ENCODE results near the gene REX1BD. TPM values are rescaled to one million over a fixed set of nuclear protein-coding genes. Genes with fewer than 3 reads are reported as not detected.
"Not testable (repeated sequence)": the region's sequence is repeated elsewhere in the genome, so short reads cannot be mapped to it uniquely, and the experiment has no call there.

Gene REX1BD
- 58.9 TPM for total RNA-seq
- long read RNA-seq, transcript REX1BD-201 (5 exons, 839 nt): major isoform, 20 of 78 reads
- long read RNA-seq, transcript REX1BD-202 (5 exons, 702 nt): minor isoform, 15 of 78 reads
- long read RNA-seq, partial matches to known transcripts: 35 of 78 reads
- long read RNA-seq, other reads (novel, unspliced or antisense): 1 of 78 reads

- intact Hi-C loops (cut with DNase I): loop anchor here (5.0 kb wide), 1 partner anchor 121 kb away; no protein-coding TSS in a partner anchor
- DNase-seq (ENCODE audit: low spot score): peak; percentile 93
Observed at GRCh38 chr19:18588611-18589379, at the start of gene REX1BD. REX1BD (plus strand) TSS chr19:18588798; CDS start chr19:18588802, 4 bp downstream.

GRCh38 chr19:18539372-18539771 is 49.2 kb upstream of the REX1BD start:
- no peak for DNase-seq (ENCODE audit: low spot score)
- intact Hi-C loops (cut with DNase I): no loop called here

GRCh38 chr19:18540200-18540599 is 48.4 kb upstream of the REX1BD start:
- intact Hi-C loops (cut with DNase I); DNase-seq (ENCODE audit: low spot score): not testable (repeated sequence)

- intact Hi-C loops (cut with DNase I): no loop called here
- no peak for DNase-seq (ENCODE audit: low spot score)
Observed at GRCh38 chr19:18541258-18541991, 47.2 kb upstream of the REX1BD start.

- DNase-seq (ENCODE audit: low spot score): no peak
- intact Hi-C loops (cut with DNase I): no loop called here
Observed at GRCh38 chr19:18541992-18542940, 46.3 kb upstream of the REX1BD start.

- peak; percentile 97 for DNase-seq (ENCODE audit: low spot score)
- intact Hi-C loops (cut with DNase I): no loop called here
Observed at GRCh38 chr19:18542941-18543813, 45.4 kb upstream of the REX1BD start, which contains the start of gene FKBP8. FKBP8 (minus strand) TSS chr19:18543573; CDS start chr19:18541970, 1,603 bp downstream.

- peak; percentile 84 for DNase-seq (ENCODE audit: low spot score)
- intact Hi-C loops (cut with DNase I): no loop called here
Observed at GRCh38 chr19:18543814-18544475, 44.7 kb upstream of the REX1BD start.

GRCh38 chr19:18551631-18552030 is 37.0 kb upstream of the REX1BD start:
- no peak for DNase-seq (ENCODE audit: low spot score)
- intact Hi-C loops (cut with DNase I): no loop called here

GRCh38 chr19:18557411-18558201 is 31.0 kb upstream of the REX1BD start, which contains the start of gene KXD1:
KXD1 (plus strand) TSS chr19:18557870; CDS start chr19:18562057, 4,187 bp downstream.
- peak; percentile 99 for DNase-seq (ENCODE audit: low spot score)
- intact Hi-C loops (cut with DNase I): loop anchor here (1.0 to 5.0 kb wide), 2 partner anchors 14 to 35 kb away; partner anchors contain the start of genes ELL and UBA52

- intact Hi-C loops (cut with DNase I): loop anchor here (5.0 kb wide), 1 partner anchor 36 kb away; the partner anchor contains the start of gene ELL
- DNase-seq (ENCODE audit: low spot score): no peak
Observed at GRCh38 chr19:18558202-18558555, 30.4 kb upstream of the REX1BD start.

GRCh38 chr19:18558604-18559003 is 30.0 kb upstream of the REX1BD start:
- DNase-seq (ENCODE audit: low spot score): no peak
- intact Hi-C loops (cut with DNase I): loop anchor here (5.0 kb wide), 1 partner anchor 36 kb away; the partner anchor contains the start of gene ELL

GRCh38 chr19:18559685-18560084 is 28.9 kb upstream of the REX1BD start:
- intact Hi-C loops (cut with DNase I): loop anchor here (5.0 kb wide), 1 partner anchor 37 kb away; the partner anchor contains the start of gene ELL
- no peak for DNase-seq (ENCODE audit: low spot score)

- intact Hi-C loops (cut with DNase I): no loop called here
- DNase-seq (ENCODE audit: low spot score): no peak
Observed at GRCh38 chr19:18562086-18562485, 26.5 kb upstream of the REX1BD start.

GRCh38 chr19:18566953-18567352 is 21.6 kb upstream of the REX1BD start:
- no peak for DNase-seq (ENCODE audit: low spot score)
- intact Hi-C loops (cut with DNase I): no loop called here

- intact Hi-C loops (cut with DNase I): no loop called here
- DNase-seq (ENCODE audit: low spot score): no peak
Observed at GRCh38 chr19:18568367-18568766, 20.2 kb upstream of the REX1BD start.

GRCh38 chr19:18571564-18572344 is 16.8 kb upstream of the REX1BD start, which contains the start of gene UBA52:
UBA52 (plus strand) TSS chr19:18571857; CDS start chr19:18573301, 1,444 bp downstream.
- DNase-seq (ENCODE audit: low spot score): peak; percentile 98
- intact Hi-C loops (cut with DNase I): loop anchor here (1.0 to 5.0 kb wide), 3 partner anchors 14 to 346 kb away; partner anchors contain the start of genes COPE, DDX49 and KXD1

All from cardiac septum (tissue), 1 donor.